H9 (cell line): ENCODE data around the gene CCL15. TPM values are rescaled to one million over a fixed set of nuclear protein-coding genes. Genes with fewer than 3 reads are reported as not detected.

Experiments used
- DNase-seq: peaks from one replicate; pipeline ENCODE4 v3.0.0-alpha.2; 2017
- H2AFZ ChIP-seq: one replicate; pipeline ENCODE4 v1.6.1; 2013; ENCODE audit warnings: mild to moderate bottlenecking, low read length, control low read depth, moderate library complexity
- H2AK5ac ChIP-seq: 2 replicates; pipeline ENCODE4 v1.6.1; 2013; ENCODE audit warnings: low read length, control low read depth, mixed read lengths; ENCODE audit not compliant: insufficient read length
- H2BK120ac ChIP-seq: one replicate; pipeline ENCODE4 v1.6.1; 2013; ENCODE audit warnings: low read depth, mild to moderate bottlenecking, low read length, control low read depth, inconsistent platforms; ENCODE audit not compliant: poor library complexity, severe bottlenecking
- H2BK12ac ChIP-seq: 2 replicates; pipeline ENCODE4 v1.6.1; 2013; ENCODE audit warnings: low read length, control low read depth, mixed read lengths, low read depth; ENCODE audit not compliant: insufficient read length
- H2BK15ac ChIP-seq: 2 replicates; pipeline ENCODE4 v1.6.1; 2013; ENCODE audit warnings: low read depth, low read length, control low read depth
- H2BK20ac ChIP-seq: one replicate; pipeline ENCODE4 v1.6.1; 2013; ENCODE audit warnings: low read depth, mild to moderate bottlenecking, low read length, control low read depth, inconsistent platforms; ENCODE audit not compliant: poor library complexity, severe bottlenecking
- H2BK5ac ChIP-seq: 2 replicates; pipeline ENCODE4 v1.6.1; 2013; ENCODE audit warnings: low read length, control low read depth, mixed read lengths; ENCODE audit not compliant: insufficient read length
- H3K14ac ChIP-seq: 2 replicates; pipeline ENCODE4 v1.6.1; 2013; ENCODE audit warnings: low read length, control low read depth; ENCODE audit not compliant: insufficient read depth
- H3K18ac ChIP-seq: 2 replicates; pipeline ENCODE4 v1.6.1; 2013; ENCODE audit warnings: low read depth, mild to moderate bottlenecking, mixed read lengths, low read length, control low read depth; ENCODE audit not compliant: insufficient read length
- H3K23ac ChIP-seq: 2 replicates; pipeline ENCODE4 v1.6.1; 2013; ENCODE audit warnings: low read length, control low read depth, mixed read lengths, low read depth; ENCODE audit not compliant: insufficient read length
- H3K23me2 ChIP-seq: 2 replicates; pipeline ENCODE4 v1.6.1; 2013; ENCODE audit warnings: low read depth, mild to moderate bottlenecking, mixed read lengths, low read length, control low read depth; ENCODE audit not compliant: insufficient read length, poor library complexity, severe bottlenecking
- H3K27ac ChIP-seq: 2 replicates; pipeline ENCODE4 v1.5.1; 2013; ENCODE audit warnings: low read length, control low read depth, mixed read lengths, low read depth; ENCODE audit not compliant: insufficient read length
- H3K27me3 ChIP-seq: 2 replicates; pipeline ENCODE4 v1.6.1; 2013; ENCODE audit warnings: low read length, control low read depth, inconsistent platforms; ENCODE audit not compliant: insufficient read depth
- H3K4ac ChIP-seq: 2 replicates; pipeline ENCODE4 v1.6.1; 2013; ENCODE audit warnings: low read depth, mild to moderate bottlenecking, control low read depth, inconsistent platforms, low read length, moderate library complexity
- H3K4me1 ChIP-seq: 2 replicates; pipeline ENCODE4 v1.6.1; 2013; ENCODE audit warnings: low read length, control low read depth, inconsistent platforms; ENCODE audit not compliant: insufficient read depth
- H3K4me2 ChIP-seq: 2 replicates; pipeline ENCODE4 v1.6.1; 2013; ENCODE audit warnings: low read length, control low read depth, mixed read lengths; ENCODE audit not compliant: insufficient read length, insufficient read depth
- H3K56ac ChIP-seq: 2 replicates; pipeline ENCODE4 v1.6.1; 2013; ENCODE audit warnings: low read depth, mild to moderate bottlenecking, mixed read lengths, low read length, control low read depth; ENCODE audit not compliant: insufficient read length
- H3K79me1 ChIP-seq: 2 replicates; pipeline ENCODE4 v1.6.1; 2013; ENCODE audit warnings: low read depth, mild to moderate bottlenecking, moderate library complexity, low read length, control low read depth, inconsistent platforms; ENCODE audit not compliant: insufficient read depth, poor library complexity, severe bottlenecking
- H3K79me2 ChIP-seq: 2 replicates; pipeline ENCODE4 v1.6.1; 2013; ENCODE audit warnings: low read length, control low read depth, inconsistent platforms; ENCODE audit not compliant: insufficient read depth
- H3K9ac ChIP-seq: 2 replicates; pipeline ENCODE4 v1.6.1; 2013; ENCODE audit warnings: low read length, control low read depth, mixed read lengths; ENCODE audit not compliant: insufficient read length; ENCODE audit errors: extremely low read depth
- H3K9me3 ChIP-seq: one replicate; pipeline ENCODE4 v1.6.1; 2013; ENCODE audit warnings: low read depth, low read length, inconsistent platforms; ENCODE audit not compliant: control insufficient read depth
- H3T11ph ChIP-seq: one replicate; pipeline ENCODE4 v1.6.1; 2013; ENCODE audit warnings: mild to moderate bottlenecking, low read length, control low read depth, inconsistent platforms
- H4K20me1 ChIP-seq: one replicate; pipeline ENCODE4 v1.6.1; 2013; ENCODE audit not compliant: control insufficient read depth, insufficient read length, insufficient read depth
- H4K5ac ChIP-seq: 2 replicates; pipeline ENCODE4 v1.6.1; 2013; ENCODE audit warnings: low read depth, mild to moderate bottlenecking, mixed read lengths, low read length, control low read depth; ENCODE audit not compliant: insufficient read length
- H4K8ac ChIP-seq: replicated peaks from 2 replicates; pipeline ENCODE4 v1.6.1; 2013; ENCODE audit warnings: low read length, control low read depth, mixed read lengths, low read depth; ENCODE audit not compliant: insufficient read length
- H4K91ac ChIP-seq: 2 replicates; pipeline ENCODE4 v1.6.1; 2013; ENCODE audit warnings: low read depth, mild to moderate bottlenecking, moderate library complexity, mixed read lengths, low read length, control low read depth; ENCODE audit not compliant: insufficient read length
- H3K27ac Mint-ChIP-seq, 3 experiments: 2 replicates in 2 of 3; 3 replicates in 1 of 3; pipeline ENCODE4 v1.8.0; 2020 to 2021; ENCODE audit warnings: mixed read lengths in 3 of 3, mild to moderate bottlenecking in 1 of 3, moderate library complexity in 1 of 3
- H3K27me3 Mint-ChIP-seq: 2 replicates; pipeline ENCODE4 v1.8.0; 2021; ENCODE audit warnings: low read depth, mild to moderate bottlenecking, moderate library complexity, mixed read lengths
- H3K36me3 Mint-ChIP-seq, 3 experiments: 2 replicates in 2 of 3; 3 replicates in 1 of 3; pipeline ENCODE4 v1.8.0; 2020 to 2021; ENCODE audit warnings: low read depth in 3 of 3, mixed read lengths in 3 of 3; ENCODE audit not compliant: insufficient read depth in 1 of 3
- H3K4me1 Mint-ChIP-seq, 2 experiments: 2 replicates each; pipeline ENCODE4 v1.8.0; 2020; ENCODE audit warnings: mixed read lengths in 2 of 2
- H3K4me3 Mint-ChIP-seq, 2 experiments: 2 replicates in 1 of 2; 3 replicates in 1 of 2; pipeline ENCODE4 v1.8.0; 2020 to 2021; ENCODE audit warnings: mild to moderate bottlenecking in 2 of 2, mixed read lengths in 2 of 2, moderate library complexity in 1 of 2
- H3K9me3 Mint-ChIP-seq, 2 experiments: 2 replicates in 1 of 2; 3 replicates in 1 of 2; pipeline ENCODE4 v1.8.0; 2020; ENCODE audit warnings: mild to moderate bottlenecking in 2 of 2, mixed read lengths in 2 of 2, moderate library complexity in 1 of 2
- WGBS: extraction: QIAGEN DNeasy Blood & Tissue Kit; methylation state at CpG from one replicate; pipeline ENCODE4 v1.1.7; 2013; ENCODE audit warnings: missing lambda C conversion rate, low lambda C conversion rate, mixed read lengths; ENCODE audit not compliant: insufficient read length; ENCODE audit errors: extremely low coverage; 5-methylcytosine and 5-hydroxymethylcytosine counted together
- total RNA-seq: library from RNA; stranded (reverse); gene quantifications from 2 replicates; pipeline ENCODE4 v1.2.1, GENCODE V29; 2021
- TF ChIP-seq, protein P1 (sequence below): fragments of 200-600 bp; sonication (generic); conservative IDR thresholded peaks from 3 replicates; pipeline ENCODE4 v1.8.0; 2021; ENCODE audit warnings: antibody characterized with exemption, mild to moderate bottlenecking

The CCL15 gene
- total RNA-seq, 1 experiment from 2014 or later, result not detected

DNA sequence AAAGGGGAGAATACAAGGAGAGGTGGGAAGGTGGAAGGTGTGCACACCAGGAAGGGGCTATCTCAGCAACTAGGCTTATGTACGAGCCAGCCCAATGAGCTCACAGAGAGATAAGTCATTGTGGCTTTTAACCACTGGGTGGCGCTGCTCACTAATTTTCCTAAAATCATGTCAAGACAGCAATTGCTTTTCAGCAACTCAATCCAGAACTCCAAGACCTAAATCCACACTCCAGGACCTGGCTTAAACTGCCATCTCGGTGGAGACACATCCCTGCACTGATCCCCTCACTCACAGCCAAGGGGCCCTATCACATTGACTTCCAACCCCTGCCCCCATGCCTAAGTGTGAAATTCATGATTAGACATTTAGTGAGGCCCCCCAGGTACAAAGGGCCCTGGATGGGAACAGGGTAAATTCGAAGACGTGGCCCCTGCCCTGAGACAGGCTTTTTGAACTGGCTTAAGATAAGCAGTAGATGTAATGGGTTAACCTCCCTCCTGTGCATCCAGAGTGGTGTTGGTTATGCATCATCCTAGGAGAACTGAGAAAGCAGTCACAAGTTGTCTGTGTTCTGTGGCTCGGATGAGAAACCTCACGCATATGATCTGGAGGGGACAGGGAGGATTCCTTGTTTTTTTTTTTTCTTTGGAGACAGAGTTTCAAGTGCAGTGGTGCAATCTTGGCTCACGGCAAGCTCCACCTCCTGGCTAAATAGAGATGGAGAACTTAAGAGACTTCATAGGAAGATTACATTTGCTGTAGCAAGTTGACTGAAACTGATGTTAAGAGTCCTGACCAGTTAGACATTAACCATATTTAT lies 31.6 kb downstream of the CCL15 start:
- WGBS, result no CpG with 5 or more reads among the region's 8 CpGs
- no peaks in the 10 kb centered on the region for H3K79me2 ChIP-seq
- no peaks in the 10 kb centered on the region for H3K36me3 Mint-ChIP-seq
- no peak overlapping the region for H2BK15ac ChIP-seq
- no peak overlapping the region for H3K4ac ChIP-seq
- no peaks in the 10 kb centered on the region for H3K9me3 ChIP-seq
- H3K14ac ChIP-seq, result no peak overlapping the region
- H3K9me3 Mint-ChIP-seq, result no peaks in the 10 kb centered on the region
- H3K23me2 ChIP-seq, result no peaks in the 10 kb centered on the region
- no peak overlapping the region for H3K56ac ChIP-seq
- no peak overlapping the region for H4K8ac ChIP-seq
- no peak overlapping the region for H4K5ac ChIP-seq
- H3K27me3 Mint-ChIP-seq, result no peaks in the 10 kb centered on the region
- H3K4me3 Mint-ChIP-seq, result no peak overlapping the region
- H2BK20ac ChIP-seq, result no peak overlapping the region
- H3K27ac ChIP-seq, result no peak overlapping the region
- TF ChIP-seq, protein P1, sequence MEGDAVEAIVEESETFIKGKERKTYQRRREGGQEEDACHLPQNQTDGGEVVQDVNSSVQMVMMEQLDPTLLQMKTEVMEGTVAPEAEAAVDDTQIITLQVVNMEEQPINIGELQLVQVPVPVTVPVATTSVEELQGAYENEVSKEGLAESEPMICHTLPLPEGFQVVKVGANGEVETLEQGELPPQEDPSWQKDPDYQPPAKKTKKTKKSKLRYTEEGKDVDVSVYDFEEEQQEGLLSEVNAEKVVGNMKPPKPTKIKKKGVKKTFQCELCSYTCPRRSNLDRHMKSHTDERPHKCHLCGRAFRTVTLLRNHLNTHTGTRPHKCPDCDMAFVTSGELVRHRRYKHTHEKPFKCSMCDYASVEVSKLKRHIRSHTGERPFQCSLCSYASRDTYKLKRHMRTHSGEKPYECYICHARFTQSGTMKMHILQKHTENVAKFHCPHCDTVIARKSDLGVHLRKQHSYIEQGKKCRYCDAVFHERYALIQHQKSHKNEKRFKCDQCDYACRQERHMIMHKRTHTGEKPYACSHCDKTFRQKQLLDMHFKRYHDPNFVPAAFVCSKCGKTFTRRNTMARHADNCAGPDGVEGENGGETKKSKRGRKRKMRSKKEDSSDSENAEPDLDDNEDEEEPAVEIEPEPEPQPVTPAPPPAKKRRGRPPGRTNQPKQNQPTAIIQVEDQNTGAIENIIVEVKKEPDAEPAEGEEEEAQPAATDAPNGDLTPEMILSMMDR, result peak; percentile 90
- H3K18ac ChIP-seq, result no peak overlapping the region
- no peak overlapping the region for H3K4me2 ChIP-seq
- H4K20me1 ChIP-seq, result no peaks in the 10 kb centered on the region
- no peak overlapping the region for H2AK5ac ChIP-seq
- H3K4me1 Mint-ChIP-seq, result peaks cover 2 to 6% of the 10 kb centered on the region in 2 experiments; a peak in 2 of 4 replicates
- no peak overlapping the region for H2AFZ ChIP-seq
- no peaks in the 10 kb centered on the region for H3K27me3 ChIP-seq
- H3K79me1 ChIP-seq, result no peaks in the 10 kb centered on the region
- H4K91ac ChIP-seq, result no peak overlapping the region
- H2BK120ac ChIP-seq, result no peak overlapping the region
- H3K9ac ChIP-seq, result no peak overlapping the region
- H2BK5ac ChIP-seq, result no peak overlapping the region
- H3K23ac ChIP-seq, result no peak overlapping the region
- no peaks in the 10 kb centered on the region for H3K4me1 ChIP-seq
- peak overlapping the region in 1 of 3 experiments; percentile 88; a peak in 1 of 7 replicates for H3K27ac Mint-ChIP-seq
- peak; percentile 90 for DNase-seq
- no peak overlapping the region for H3T11ph ChIP-seq
- H2BK12ac ChIP-seq, result no peak overlapping the region
